Thyroid gland (tissue), 4 donors: ENCODE measurements around the gene NPC1. TPM values are rescaled to one million over a fixed set of nuclear protein-coding genes. Genes with fewer than 3 reads are reported as not detected.

Source experiments
- DNase-seq, 2 donors: peaks; one replicate each; pipeline ENCODE4 v3.0.0-alpha.2; 2019
- H3K27ac ChIP-seq, 3 donors: fragments of 200-600 bp; sonication (generic); 1 replicate in 2 of 3; 2 replicates in 1 of 3; pipeline ENCODE4 v1.5.1; 2016 to 2019; ENCODE audit warnings: mild to moderate bottlenecking in 1 of 3, moderate library complexity in 1 of 3
- H3K27me3 ChIP-seq: fragments of 200-600 bp; sonication (generic); one replicate; pipeline ENCODE4 v1.5.1; 2019
- H3K36me3 ChIP-seq, 2 donors: fragments of 200-600 bp; sonication (generic); one replicate each; pipeline ENCODE4 v1.5.1; 2016 to 2019
- H3K4me1 ChIP-seq, 2 donors: fragments of 200-600 bp; sonication (generic); one replicate each; pipeline ENCODE4 v1.5.1; 2017 to 2019
- H3K4me3 ChIP-seq, 3 donors: fragments of 200-600 bp; sonication (generic); replicated peaks in 1 of 3; 1 replicate in 2 of 3; 2 replicates in 1 of 3; pipeline ENCODE4 v1.5.1; 2016; ENCODE audit warnings: mild to moderate bottlenecking in 1 of 3
- H3K9me3 ChIP-seq: fragments of 200-600 bp; sonication (generic); one replicate; pipeline ENCODE4 v1.5.1; 2017
- CTCF ChIP-seq, 6 experiments: fragments of 200-600 bp in 3 of 6; fragments of 450-650 bp in 3 of 6; sonication (generic) in 3 of 6; IDR thresholded peaks; one replicate each; pipeline ENCODE4 v1.5.1; 2016 to 2019; ENCODE audit warnings: antibody characterized with exemption in 6 of 6, mild to moderate bottlenecking in 2 of 6, inconsistent platforms in 1 of 6, moderate library complexity in 1 of 6
- POLR2A ChIP-seq, 2 donors: fragments of 450-650 bp; IDR thresholded peaks; one replicate each; pipeline ENCODE4 v1.6.1; 2017; ENCODE audit warnings: antibody characterized with exemption in 2 of 2, mild to moderate bottlenecking in 2 of 2, moderate library complexity in 1 of 2
- WGBS, 2 donors: methylation state at CpG; one replicate each; pipeline ENCODE4 v1.1.5; 2017; 5-methylcytosine and 5-hydroxymethylcytosine counted together
- intact Hi-C: fragments of 100-400 bp; cut with DNase I; formaldehyde crosslinking; loops from one replicate; pipeline ENCODE4 v1.15.1; 2023
- total RNA-seq, 4 donors: library from RNA; depleted of rRNA; stranded (reverse); fragments of >200 nt; gene quantifications; one replicate each; pipeline ENCODE4 v1.2.3, GENCODE V29; 2016

NPC1 gene
- total RNA-seq, 4 donors from 2014 or later: 32.8 to 68.6 (median 42.0) TPM

GRCh38 chr18:23568281-23569138, 17.8 kb downstream of the NPC1 start:
- no peaks in the 10 kb centered on the region for H3K9me3 ChIP-seq
- peaks cover 9 to 13% of the 10 kb centered on the region in 2 donors for H3K36me3 ChIP-seq

GRCh38 chr18:23567671-23568070, 18.6 kb downstream of the NPC1 start:
- no peak overlapping the region for H3K27ac ChIP-seq
- TF ChIP-seq POLR2A (IDR thresholded peaks at IDR 0.05) (no peak), CTCF (IDR thresholded peaks at IDR 0.05) (no peak)
- no peak for DNase-seq
- no peak overlapping the region for H3K4me3 ChIP-seq
- intact Hi-C loops: no loop called here
- WGBS, 2 donors: 92 to 97% methylated on average over 3 of the region's 3 CpGs
- no peaks in the 10 kb centered on the region for H3K27me3 ChIP-seq
- H3K36me3 ChIP-seq: peaks cover 9 to 13% of the 10 kb centered on the region in 2 donors
- no peaks in the 10 kb centered on the region for H3K4me1 ChIP-seq
- H3K9me3 ChIP-seq: no peaks in the 10 kb centered on the region

More at GRCh38 chr18:23568281-23569138, 17.8 kb downstream of the NPC1 start:
- DNase-seq: no peak
- 64 to 75% methylated on average over 7 of the region's 7 CpGs for WGBS, 2 donors
- intact Hi-C loops: no loop called here
- Histone ChIP-seq H3K4me3 (no peak overlapping the region), H3K27me3 (no peaks in the 10 kb centered on the region), H3K4me1 (no peaks in the 10 kb centered on the region), H3K27ac (no peak overlapping the region)
- TF ChIP-seq POLR2A (IDR thresholded peaks at IDR 0.05): no peak
- TF ChIP-seq CTCF (IDR thresholded peaks at IDR 0.05): no peak

- 78 to 83% methylated on average over 3 of the region's 3 CpGs for WGBS, 2 donors
- no peaks in the 10 kb centered on the region for H3K27me3 ChIP-seq
- intact Hi-C loops: no loop called here
- H3K9me3 ChIP-seq: no peaks in the 10 kb centered on the region
- peaks cover 11 to 13% of the 10 kb centered on the region in 2 donors for H3K36me3 ChIP-seq
- TF ChIP-seq CTCF (IDR thresholded peaks at IDR 0.05): no peak
- no peak for TF ChIP-seq POLR2A (IDR thresholded peaks at IDR 0.05)
- H3K4me3 ChIP-seq: no peak overlapping the region
- no peak for DNase-seq
- no peaks in the 10 kb centered on the region for H3K4me1 ChIP-seq
- no peak overlapping the region for H3K27ac ChIP-seq
Observed at GRCh38 chr18:23565916-23566547, 20.3 kb downstream of the NPC1 start.

GRCh38 chr18:23563377-23564043, 22.8 kb downstream of the NPC1 start:
- no peaks in the 10 kb centered on the region for H3K4me1 ChIP-seq
- no peak overlapping the region for H3K4me3 ChIP-seq
- DNase-seq: no peak
- H3K27me3 ChIP-seq: no peaks in the 10 kb centered on the region
- intact Hi-C loops: no loop called here
- H3K27ac ChIP-seq: no peak overlapping the region
- H3K9me3 ChIP-seq: no peaks in the 10 kb centered on the region
- peaks cover 12 to 21% of the 10 kb centered on the region in 2 donors for H3K36me3 ChIP-seq
- WGBS, 2 donors: 96 to 98% methylated on average over 2 of the region's 2 CpGs
- no peak for TF ChIP-seq CTCF (IDR thresholded peaks at IDR 0.05)
- no peak for TF ChIP-seq POLR2A (IDR thresholded peaks at IDR 0.05)
